ENCODE results near the gene ASB3.

ASB3 gene

DNA sequence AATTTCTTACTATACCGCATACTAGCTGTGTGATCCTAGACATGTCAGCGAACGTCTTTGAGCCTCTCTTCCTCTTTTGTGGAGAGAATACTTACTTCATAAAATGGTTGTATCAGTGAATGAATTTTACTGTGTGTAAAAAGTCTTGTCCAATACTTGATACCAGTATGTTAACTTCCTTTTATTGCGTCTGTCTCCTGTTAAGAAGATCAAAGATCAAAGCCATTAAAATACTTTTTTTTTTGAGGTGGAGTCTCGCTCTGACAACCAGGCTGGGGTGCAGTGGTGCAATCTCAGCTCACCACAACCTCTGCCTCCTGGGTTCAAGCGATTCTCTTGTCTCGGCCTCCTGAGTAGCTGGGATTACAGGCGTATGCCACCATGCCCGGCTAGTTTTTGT lies 33.3 kb upstream of the ASB3 start:
- no peak overlapping the region for H3K4me3 ChIP-seq (ENCODE audit: low read depth, low read length)
- H3K79me2 ChIP-seq = no peaks in the 10 kb centered on the region
- H3K4me2 ChIP-seq (ENCODE audit: low read length) = no peak overlapping the region
- TF ChIP-seq, protein P1, sequence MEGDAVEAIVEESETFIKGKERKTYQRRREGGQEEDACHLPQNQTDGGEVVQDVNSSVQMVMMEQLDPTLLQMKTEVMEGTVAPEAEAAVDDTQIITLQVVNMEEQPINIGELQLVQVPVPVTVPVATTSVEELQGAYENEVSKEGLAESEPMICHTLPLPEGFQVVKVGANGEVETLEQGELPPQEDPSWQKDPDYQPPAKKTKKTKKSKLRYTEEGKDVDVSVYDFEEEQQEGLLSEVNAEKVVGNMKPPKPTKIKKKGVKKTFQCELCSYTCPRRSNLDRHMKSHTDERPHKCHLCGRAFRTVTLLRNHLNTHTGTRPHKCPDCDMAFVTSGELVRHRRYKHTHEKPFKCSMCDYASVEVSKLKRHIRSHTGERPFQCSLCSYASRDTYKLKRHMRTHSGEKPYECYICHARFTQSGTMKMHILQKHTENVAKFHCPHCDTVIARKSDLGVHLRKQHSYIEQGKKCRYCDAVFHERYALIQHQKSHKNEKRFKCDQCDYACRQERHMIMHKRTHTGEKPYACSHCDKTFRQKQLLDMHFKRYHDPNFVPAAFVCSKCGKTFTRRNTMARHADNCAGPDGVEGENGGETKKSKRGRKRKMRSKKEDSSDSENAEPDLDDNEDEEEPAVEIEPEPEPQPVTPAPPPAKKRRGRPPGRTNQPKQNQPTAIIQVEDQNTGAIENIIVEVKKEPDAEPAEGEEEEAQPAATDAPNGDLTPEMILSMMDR (IDR thresholded peaks at IDR 0.05) = no peak
- H3K27me3 ChIP-seq (ENCODE audit: control insufficient read depth, insufficient read depth, low read length) = no peaks in the 10 kb centered on the region
- H3K9me3 ChIP-seq (ENCODE audit: control insufficient read depth, low read length) = no peaks in the 10 kb centered on the region
- no peak overlapping the region for H3K27ac ChIP-seq
- no peaks in the 10 kb centered on the region for H3K36me3 ChIP-seq (ENCODE audit: control insufficient read depth, insufficient read depth, low read length)
- H3K4me1 ChIP-seq = no peaks in the 10 kb centered on the region
- H2AFZ ChIP-seq = no peak overlapping the region
- H3K9ac ChIP-seq = no peak overlapping the region

DNA sequence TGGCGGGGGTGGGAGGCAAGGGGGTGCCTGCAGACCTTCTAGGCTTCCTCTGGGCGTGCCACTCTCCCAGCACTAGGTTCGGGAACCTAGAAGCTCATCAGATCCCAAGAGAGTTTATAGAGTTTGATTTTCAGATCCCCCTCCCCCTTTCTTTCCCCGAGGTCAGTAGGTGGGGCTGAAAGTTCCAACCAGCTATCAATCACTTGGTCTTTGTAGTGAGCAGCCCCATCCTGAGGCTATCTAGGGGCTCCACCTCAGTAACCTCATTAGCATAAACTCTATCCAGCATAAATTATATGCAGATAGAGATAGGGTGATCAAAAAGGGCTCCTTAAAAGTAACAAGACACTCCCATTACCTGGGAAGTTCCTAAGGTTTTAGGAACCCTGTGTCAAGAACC lies 32.9 kb upstream of the ASB3 start:
- H3K79me2 ChIP-seq = no peaks in the 10 kb centered on the region
- no peak overlapping the region for H2AFZ ChIP-seq
- no peak overlapping the region for H3K4me2 ChIP-seq (ENCODE audit: low read length)
- H3K27ac ChIP-seq = no peak overlapping the region
- H3K9me3 ChIP-seq (ENCODE audit: control insufficient read depth, low read length) = no peaks in the 10 kb centered on the region
- H3K9ac ChIP-seq = no peak overlapping the region
- no peak overlapping the region for H3K4me3 ChIP-seq (ENCODE audit: low read depth, low read length)
- H3K27me3 ChIP-seq (ENCODE audit: control insufficient read depth, insufficient read depth, low read length) = no peaks in the 10 kb centered on the region
- no peaks in the 10 kb centered on the region for H3K36me3 ChIP-seq (ENCODE audit: control insufficient read depth, insufficient read depth, low read length)
- TF ChIP-seq, protein P1 (IDR thresholded peaks at IDR 0.05) = no peak
- H3K4me1 ChIP-seq = no peaks in the 10 kb centered on the region

DNA sequence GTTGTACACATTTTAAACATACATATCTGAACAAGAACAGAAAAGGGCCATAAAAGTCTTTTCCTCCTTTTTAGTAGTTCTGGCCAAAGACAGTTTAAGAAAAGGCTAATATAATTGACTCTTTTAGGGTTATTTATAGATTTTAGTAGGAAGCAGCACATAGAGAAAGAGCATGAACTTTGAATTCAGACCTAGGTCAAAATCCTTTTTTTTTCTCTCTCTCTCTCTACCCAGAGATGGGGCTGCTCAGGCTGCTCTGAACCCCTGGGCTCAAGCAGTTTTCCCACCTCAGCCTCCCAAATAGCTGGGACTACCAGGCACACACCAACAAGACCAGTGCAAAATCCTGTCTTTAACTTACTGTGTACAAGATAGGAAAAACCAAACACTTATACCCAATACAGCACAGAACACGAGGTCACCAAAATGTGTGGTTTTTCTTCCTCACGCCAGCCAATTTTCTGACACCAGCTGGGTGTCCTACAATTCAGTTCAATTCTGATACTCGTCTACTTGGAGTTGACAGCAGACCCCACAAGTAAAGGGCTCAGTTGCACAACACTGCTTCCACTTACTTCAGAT lies 32.2 kb upstream of the ASB3 start:
- TF ChIP-seq, protein P1 (IDR thresholded peaks at IDR 0.05) = no peak
- Histone ChIP-seq H3K27me3 (ENCODE audit: control insufficient read depth, insufficient read depth, low read length) (no peaks in the 10 kb centered on the region), H3K4me2 (ENCODE audit: low read length) (no peak overlapping the region), H3K4me1 (no peaks in the 10 kb centered on the region), H3K4me3 (ENCODE audit: low read depth, low read length) (no peak overlapping the region), H2AFZ (no peak overlapping the region), H3K27ac (no peak overlapping the region), H3K79me2 (no peaks in the 10 kb centered on the region), H3K9ac (no peak overlapping the region), H3K36me3 (ENCODE audit: control insufficient read depth, insufficient read depth, low read length) (no peaks in the 10 kb centered on the region), H3K9me3 (ENCODE audit: control insufficient read depth, low read length) (no peaks in the 10 kb centered on the region)

DNA sequence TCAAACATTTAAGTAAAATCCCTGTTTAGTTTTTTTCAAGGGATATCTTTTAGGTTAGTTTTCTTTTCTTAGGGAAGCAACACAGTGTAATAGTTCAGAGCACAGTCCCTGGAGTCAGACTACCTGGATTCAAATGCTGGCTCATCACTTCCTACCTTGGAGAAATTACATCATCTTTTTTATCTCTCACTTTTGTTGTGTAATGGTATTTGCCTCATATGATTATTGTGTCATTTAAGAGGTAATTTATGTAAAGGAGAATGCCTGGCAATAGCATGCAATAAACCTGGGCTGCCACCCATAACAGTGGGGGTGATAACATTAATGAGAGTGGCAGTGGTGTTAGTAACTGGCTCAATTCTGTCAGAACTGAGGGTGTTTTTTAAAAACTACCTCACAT lies 26.4 kb upstream of the ASB3 start:
- no peaks in the 10 kb centered on the region for H3K9me3 ChIP-seq (ENCODE audit: control insufficient read depth, low read length)
- H3K27me3 ChIP-seq (ENCODE audit: control insufficient read depth, insufficient read depth, low read length) = no peaks in the 10 kb centered on the region
- no peaks in the 10 kb centered on the region for H3K79me2 ChIP-seq
- no peak overlapping the region for H3K4me2 ChIP-seq (ENCODE audit: low read length)
- H2AFZ ChIP-seq = no peak overlapping the region
- TF ChIP-seq, protein P1 (IDR thresholded peaks at IDR 0.05) = no peak
- H3K9ac ChIP-seq = no peak overlapping the region
- H3K27ac ChIP-seq = no peak overlapping the region
- no peak overlapping the region for H3K4me3 ChIP-seq (ENCODE audit: low read depth, low read length)
- peaks cover 5% of the 10 kb centered on the region for H3K4me1 ChIP-seq
- no peaks in the 10 kb centered on the region for H3K36me3 ChIP-seq (ENCODE audit: control insufficient read depth, insufficient read depth, low read length)

DNA sequence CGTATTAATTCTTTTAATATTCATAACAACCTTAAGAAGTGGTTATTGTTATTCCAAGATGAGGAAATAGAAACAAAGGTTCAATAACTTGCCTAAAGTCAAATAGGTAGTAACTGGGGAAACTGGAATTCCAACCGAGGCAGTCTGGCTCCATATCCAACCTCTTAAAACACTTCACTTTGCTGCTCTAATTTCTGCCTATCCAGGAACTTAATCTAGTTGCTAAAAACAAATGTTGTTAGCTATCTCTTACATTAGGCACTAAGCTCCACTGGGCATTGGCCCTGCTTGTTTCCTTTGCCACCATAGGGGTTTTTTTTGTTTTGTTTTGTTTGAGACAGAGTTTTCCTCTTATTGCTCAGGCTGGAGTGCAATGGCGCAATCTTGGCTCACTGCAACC lies 24.8 kb upstream of the ASB3 start:
- no peaks in the 10 kb centered on the region for H3K9me3 ChIP-seq (ENCODE audit: control insufficient read depth, low read length)
- TF ChIP-seq, protein P1 (IDR thresholded peaks at IDR 0.05) = no peak
- no peak overlapping the region for H2AFZ ChIP-seq
- H3K4me1 ChIP-seq = peaks cover 5% of the 10 kb centered on the region
- no peaks in the 10 kb centered on the region for H3K36me3 ChIP-seq (ENCODE audit: control insufficient read depth, insufficient read depth, low read length)
- H3K27ac ChIP-seq = no peak overlapping the region
- no peak overlapping the region for H3K9ac ChIP-seq
- H3K79me2 ChIP-seq = no peaks in the 10 kb centered on the region
- no peak overlapping the region for H3K4me3 ChIP-seq (ENCODE audit: low read depth, low read length)
- no peak overlapping the region for H3K4me2 ChIP-seq (ENCODE audit: low read length)
- H3K27me3 ChIP-seq (ENCODE audit: control insufficient read depth, insufficient read depth, low read length) = no peaks in the 10 kb centered on the region

Data from parathyroid adenoma (tissue), 2 donors.